ENCODE results near the gene GP9. TPM values are rescaled to one million over a fixed set of nuclear protein-coding genes. Genes with fewer than 3 reads are reported as not detected.
A peak's percentile ranks its signal among the peaks of the same experiment; 100 is the strongest.

Gene GP9
- total RNA-seq, 1 experiment from 2014 or later = not detected

GRCh38 chr3:129104051-129104450 is 43.5 kb downstream of the GP9 start:
- Histone ChIP-seq H3K18ac (ENCODE audit: insufficient read length, low read depth, low read length) (no peak overlapping the region), H3K23me2 (ENCODE audit: insufficient read length, low read depth, low read length, poor library complexity, severe bottlenecking) (no peaks in the 10 kb centered on the region), H3T11ph (ENCODE audit: low read length) (no peak overlapping the region), H2BK5ac (ENCODE audit: insufficient read length, low read length) (no peak overlapping the region), H3K79me1 (ENCODE audit: insufficient read depth, low read depth, low read length, poor library complexity, severe bottlenecking) (no peaks in the 10 kb centered on the region), H3K4ac (ENCODE audit: low read depth, low read length) (no peak overlapping the region), H3K27me3 (ENCODE audit: insufficient read depth, low read length) (no peaks in the 10 kb centered on the region), H4K8ac (replicated peaks; ENCODE audit: insufficient read length, low read depth, low read length) (no peak overlapping the region), H3K79me2 (ENCODE audit: insufficient read depth, low read length) (peaks cover 2% of the 10 kb centered on the region; the same call in 1 of the 2 replicates), H3K14ac (ENCODE audit: insufficient read depth, low read length) (no peak overlapping the region), H3K4me1 (ENCODE audit: insufficient read depth, low read length) (no peaks in the 10 kb centered on the region), H2BK120ac (ENCODE audit: low read depth, low read length, poor library complexity, severe bottlenecking) (no peak overlapping the region), H2BK15ac (ENCODE audit: low read depth, low read length) (no peak overlapping the region), H3K9ac (ENCODE audit: extremely low read depth, insufficient read length, low read length) (no peak overlapping the region), H2AK5ac (ENCODE audit: insufficient read length, low read length) (no peak overlapping the region), H2BK12ac (ENCODE audit: insufficient read length, low read depth, low read length) (no peak overlapping the region), H4K20me1 (ENCODE audit: control insufficient read depth, insufficient read depth, insufficient read length) (no peaks in the 10 kb centered on the region), H3K9me3 (ENCODE audit: control insufficient read depth, low read depth, low read length) (no peaks in the 10 kb centered on the region), H2BK20ac (ENCODE audit: low read depth, low read length, poor library complexity, severe bottlenecking) (no peak overlapping the region), H3K27ac (ENCODE audit: insufficient read length, low read depth, low read length) (no peak overlapping the region), H3K23ac (ENCODE audit: insufficient read length, low read depth, low read length) (no peak overlapping the region), H4K91ac (ENCODE audit: insufficient read length, low read depth, low read length) (no peak overlapping the region), H3K4me2 (ENCODE audit: insufficient read depth, insufficient read length, low read length) (no peak overlapping the region), H3K56ac (ENCODE audit: insufficient read length, low read depth, low read length) (no peak overlapping the region), H4K5ac (ENCODE audit: insufficient read length, low read depth, low read length) (no peak overlapping the region), H2AFZ (ENCODE audit: low read length) (no peak overlapping the region)
- Mint-ChIP-seq H3K4me3 (peak overlapping the region in 1 of 2 experiments; percentile 10; a peak in 1 of 5 replicates), H3K36me3 (ENCODE audit: insufficient read depth in 1 of 3, low read depth in 3 of 3) (peaks cover 0 to 6% (median 4%) of the 10 kb centered on the region in 3 experiments; a peak in 4 of 7 replicates), H3K27me3 (ENCODE audit: low read depth) (no peaks in the 10 kb centered on the region), H3K9me3 (no peaks in the 10 kb centered on the region), H3K4me1 (no peaks in the 10 kb centered on the region; a peak in 1 of 4 replicates), H3K27ac (peak overlapping the region in 1 of 3 experiments; percentile 26; a peak in 2 of 7 replicates)
- TF ChIP-seq CTCF (conservative IDR thresholded peaks at IDR 0.05) = no peak
- DNase-seq = no peak
- WGBS (ENCODE audit: extremely low coverage, insufficient read length, low lambda C conversion rate) = no CpG with 5 or more reads among the region's 6 CpGs

Data from H9 (cell line).